Spinal cord (tissue), 10 donors: Measurements from ENCODE around the gene PRPSAP1. TPM values are rescaled to one million over a fixed set of nuclear protein-coding genes. Genes with fewer than 3 reads are reported as not detected.

Experiments used
- DNase-seq, 6 donors: peaks; one replicate each; pipeline versions ENCODE4 v3.0.0 to v3.0.0-alpha.2; 2013 to 2015; ENCODE audit warnings: low spot score in 6 of 6, low read depth in 4 of 6
- H3K27ac ChIP-seq: one replicate; pipeline ENCODE4 v1.5.1; 2013; ENCODE audit warnings: low read depth, low read length, control low read depth
- H3K27me3 ChIP-seq: one replicate; pipeline ENCODE4 v1.6.1; 2013; ENCODE audit warnings: low read length; ENCODE audit not compliant: control insufficient read depth, insufficient read depth
- H3K36me3 ChIP-seq: one replicate; pipeline ENCODE4 v1.6.1; 2013; ENCODE audit warnings: low read length; ENCODE audit not compliant: control insufficient read depth, insufficient read depth
- H3K4me1 ChIP-seq: one replicate; pipeline ENCODE4 v1.6.1; 2013; ENCODE audit warnings: low read length; ENCODE audit not compliant: control insufficient read depth, insufficient read depth
- H3K4me3 ChIP-seq: one replicate; pipeline ENCODE4 v1.5.1; 2013; ENCODE audit warnings: low read depth, low read length, control low read depth
- H3K9me3 ChIP-seq: one replicate; pipeline ENCODE4 v1.6.1; 2013; ENCODE audit warnings: low read length; ENCODE audit not compliant: control insufficient read depth, insufficient read depth
- WGBS: methylation state at CpG from one replicate; pipeline ENCODE4 v1.1.5; 2013; ENCODE audit warnings: missing lambda C conversion rate; ENCODE audit not compliant: insufficient coverage; 5-methylcytosine and 5-hydroxymethylcytosine counted together
- polyA plus RNA-seq, 2 donors: library from polyadenylated mRNA; unstranded; fragments of 120-200 nt; gene quantifications; one replicate each; pipeline ENCODE4 v1.2.1, GENCODE V29; 2013; ENCODE audit not compliant: insufficient read length in 2 of 2
- total RNA-seq, 2 donors: library from RNA; depleted of rRNA in 1 of 2; stranded (reverse); fragments of 120-200 nt in 1 of 2; fragments of >200 nt in 1 of 2; gene quantifications; one replicate each; pipeline versions ENCODE4 v1.2.3 to v1.2.4, GENCODE V29; 2013 to 2014
- donor health status: healthy.

PRPSAP1 gene
- total and polyA plus RNA-seq, 4 donors, result 71.7 to 105 (median 86.6) TPM

GRCh38 chr17:76331083-76331482 lies 22.6 kb downstream of the PRPSAP1 start:
- no peak overlapping the region for H3K27ac ChIP-seq
- no CpG with 5 or more reads among the region's 2 CpGs for WGBS
- H3K4me3 ChIP-seq, result no peak overlapping the region
- DNase-seq, result no peak
- H3K36me3 ChIP-seq, result peaks cover 34% of the 10 kb centered on the region
- no peaks in the 10 kb centered on the region for H3K9me3 ChIP-seq
- H3K27me3 ChIP-seq, result no peaks in the 10 kb centered on the region
- H3K4me1 ChIP-seq, result no peaks in the 10 kb centered on the region

GRCh38 chr17:76329664-76330063 lies 24.1 kb downstream of the PRPSAP1 start:
- WGBS, result 89% methylated on average over 7 of the region's 8 CpGs

GRCh38 chr17:76327696-76328095 lies 26.0 kb downstream of the PRPSAP1 start:
- H3K9me3 ChIP-seq, result no peaks in the 10 kb centered on the region
- no CpG with 5 or more reads among the region's 6 CpGs for WGBS
- H3K27me3 ChIP-seq, result no peaks in the 10 kb centered on the region
- no peak overlapping the region for H3K4me3 ChIP-seq
- no peak for DNase-seq
- no peaks in the 10 kb centered on the region for H3K4me1 ChIP-seq
- no peak overlapping the region for H3K27ac ChIP-seq
- peaks cover 50% of the 10 kb centered on the region for H3K36me3 ChIP-seq

More at GRCh38 chr17:76329664-76330063, 24.1 kb downstream of the PRPSAP1 start:
- DNase-seq, result no peak
- Histone ChIP-seq H3K36me3 (peaks cover 38% of the 10 kb centered on the region), H3K4me3 (no peak overlapping the region), H3K4me1 (no peaks in the 10 kb centered on the region), H3K9me3 (no peaks in the 10 kb centered on the region), H3K27me3 (no peaks in the 10 kb centered on the region), H3K27ac (no peak overlapping the region)

GRCh38 chr17:76326306-76326705 lies 27.4 kb downstream of the PRPSAP1 start:
- peaks cover 56% of the 10 kb centered on the region for H3K36me3 ChIP-seq
- H3K4me3 ChIP-seq, result no peak overlapping the region
- no peaks in the 10 kb centered on the region for H3K9me3 ChIP-seq
- no peaks in the 10 kb centered on the region for H3K27me3 ChIP-seq
- DNase-seq, result no peak
- no peaks in the 10 kb centered on the region for H3K4me1 ChIP-seq
- H3K27ac ChIP-seq, result no peak overlapping the region
- WGBS, result no CpG with 5 or more reads among the region's 1 CpG

GRCh38 chr17:76318586-76318985 lies 35.1 kb downstream of the PRPSAP1 start:
- no CpG with 5 or more reads among the region's 3 CpGs for WGBS
- H3K27ac ChIP-seq, result no peak overlapping the region
- no peaks in the 10 kb centered on the region for H3K9me3 ChIP-seq
- no peak for DNase-seq
- no peaks in the 10 kb centered on the region for H3K27me3 ChIP-seq
- peaks cover 34% of the 10 kb centered on the region for H3K36me3 ChIP-seq
- no peak overlapping the region for H3K4me3 ChIP-seq
- H3K4me1 ChIP-seq, result no peaks in the 10 kb centered on the region

GRCh38 chr17:76317535-76317934 lies 36.2 kb downstream of the PRPSAP1 start:
- Histone ChIP-seq H3K27ac (no peak overlapping the region), H3K4me3 (no peak overlapping the region), H3K27me3 (no peaks in the 10 kb centered on the region), H3K4me1 (no peaks in the 10 kb centered on the region), H3K9me3 (no peaks in the 10 kb centered on the region), H3K36me3 (peaks cover 39% of the 10 kb centered on the region)
- no peak for DNase-seq
- 100% methylated on average over 1 of the region's 2 CpGs for WGBS

GRCh38 chr17:76314392-76315227 lies 39.1 kb downstream of the PRPSAP1 start:
- Histone ChIP-seq H3K4me3 (no peak overlapping the region), H3K4me1 (no peaks in the 10 kb centered on the region), H3K27me3 (no peaks in the 10 kb centered on the region), H3K9me3 (no peaks in the 10 kb centered on the region), H3K36me3 (peaks cover 32% of the 10 kb centered on the region), H3K27ac (no peak overlapping the region)
- DNase-seq, result peak in 3 of 6 donors; percentile 5 to 58 (median 45)
- WGBS, result 79% methylated on average over 9 of the region's 15 CpGs

- no peak overlapping the region for H3K4me3 ChIP-seq
- H3K27ac ChIP-seq, result no peak overlapping the region
- 52% methylated on average over 4 of the region's 9 CpGs for WGBS
- no peaks in the 10 kb centered on the region for H3K9me3 ChIP-seq
- DNase-seq, result peak in 1 of 6 donors; percentile 8
- no peaks in the 10 kb centered on the region for H3K4me1 ChIP-seq
- peaks cover 38% of the 10 kb centered on the region for H3K36me3 ChIP-seq
- H3K27me3 ChIP-seq, result no peaks in the 10 kb centered on the region
Measured at GRCh38 chr17:76312735-76313134, 41.0 kb downstream of the PRPSAP1 start.

GRCh38 chr17:76309461-76309860 lies 44.3 kb downstream of the PRPSAP1 start:
- Histone ChIP-seq H3K9me3 (no peaks in the 10 kb centered on the region), H3K27ac (no peak overlapping the region), H3K36me3 (peaks cover 57% of the 10 kb centered on the region), H3K4me3 (no peak overlapping the region), H3K4me1 (no peaks in the 10 kb centered on the region), H3K27me3 (no peaks in the 10 kb centered on the region)
- no peak for DNase-seq
- no CpG with 5 or more reads among the region's 4 CpGs for WGBS

- WGBS, result 94% methylated on average over 44 of the region's 44 CpGs
- H3K27ac ChIP-seq, result no peak within 1 kb of the TSS
- no peaks in the 10 kb centered on the region for H3K9me3 ChIP-seq
- no peak for DNase-seq
- no peaks in the 10 kb centered on the region for H3K4me1 ChIP-seq
- H3K27me3 ChIP-seq, result no peaks in the 10 kb centered on the region
- no peak within 1 kb of the TSS for H3K4me3 ChIP-seq
- peaks cover 54% of the 10 kb centered on the region for H3K36me3 ChIP-seq
Measured at GRCh38 chr17:76307966-76308338, 45.8 kb downstream of the PRPSAP1 start, which contains the start of gene QRICH2. Gene QRICH2, minus strand, starts transcription at chr17:76308276. Its CDS starts 278 bp downstream, at chr17:76307998.
